Kidney tubule cell (primary cell): ENCODE data around the gene CDKL5.
"Not testable (repeated sequence)": the region's sequence is repeated elsewhere in the genome, so short reads cannot be mapped to it uniquely, and the experiment has no call there.

Experiments
- DNase-seq: peaks from one replicate; pipeline ENCODE4 v3.0.0-alpha.2; 2018; ENCODE audit warnings: low spot score

Gene CDKL5

DNA sequence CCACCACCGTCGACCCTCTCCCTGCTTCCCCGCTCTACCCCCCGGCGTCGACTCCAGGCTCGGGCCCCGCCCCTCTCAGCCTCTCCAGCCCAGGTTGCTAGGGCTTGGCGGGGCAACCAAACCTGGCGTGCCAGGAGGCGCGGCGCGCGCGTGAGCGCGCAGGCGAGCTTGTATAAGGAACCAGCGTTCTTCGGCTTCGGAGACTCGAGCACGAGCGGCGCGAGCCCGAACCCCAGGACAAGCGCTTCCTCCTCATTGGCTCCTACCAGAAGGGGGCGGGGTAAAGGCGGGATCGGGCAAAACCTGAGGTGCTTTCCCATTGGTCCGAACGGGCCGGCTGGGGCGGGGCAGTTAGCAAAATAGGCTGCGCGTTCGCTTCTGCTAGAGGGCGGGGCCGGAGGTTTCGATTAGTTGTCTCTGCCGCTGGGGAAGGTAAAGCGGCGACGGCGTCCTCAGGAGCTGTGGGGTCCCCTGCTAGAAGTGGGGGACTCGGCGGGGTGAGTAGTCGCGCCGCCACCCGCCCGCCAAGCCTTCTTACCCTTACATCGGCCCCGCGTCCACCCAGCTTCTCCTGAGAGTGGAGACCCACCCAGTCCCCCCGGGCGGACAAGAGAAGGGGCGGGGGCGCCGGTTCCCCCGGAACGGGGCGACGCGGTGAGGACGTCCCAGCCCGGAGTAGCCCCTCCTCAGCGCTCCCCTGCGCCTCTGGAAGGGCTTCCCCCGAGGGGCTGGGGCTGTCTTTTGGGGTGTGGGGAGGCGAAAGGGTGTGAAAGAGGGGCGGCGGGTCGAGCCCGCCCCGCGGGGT lies at the start of gene CDKL5:
Gene CDKL5, plus strand, starts transcription at position 410 of the 805 bp plus-strand sequence. CDS start 81,489 bp downstream, outside the sequence.
- peak; percentile 97 for DNase-seq

- peak; percentile 54 for DNase-seq
Observed at GRCh38 chrX:18377796-18378195, 47.6 kb upstream of the CDKL5 start.

DNA sequence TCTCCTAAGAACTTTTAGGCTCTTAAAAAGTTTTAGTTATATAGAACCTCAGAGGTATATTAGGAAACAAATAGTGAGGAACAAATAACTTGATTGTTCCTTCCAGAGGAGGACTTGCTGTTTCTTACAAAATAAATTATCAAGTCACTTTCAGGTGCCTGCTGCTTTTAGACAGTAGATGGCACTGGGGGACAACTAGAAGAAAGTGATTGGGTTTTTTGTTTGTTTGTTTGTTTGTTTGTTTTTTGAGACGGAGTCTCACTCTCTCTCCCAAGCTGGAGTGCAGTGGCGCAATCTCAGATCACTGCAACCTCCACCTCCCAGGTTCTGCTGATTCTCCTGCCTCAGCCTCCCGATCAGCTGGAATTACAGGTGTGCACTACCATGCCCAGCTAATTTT lies 35.4 kb upstream of the CDKL5 start:
- no peak for DNase-seq

DNA sequence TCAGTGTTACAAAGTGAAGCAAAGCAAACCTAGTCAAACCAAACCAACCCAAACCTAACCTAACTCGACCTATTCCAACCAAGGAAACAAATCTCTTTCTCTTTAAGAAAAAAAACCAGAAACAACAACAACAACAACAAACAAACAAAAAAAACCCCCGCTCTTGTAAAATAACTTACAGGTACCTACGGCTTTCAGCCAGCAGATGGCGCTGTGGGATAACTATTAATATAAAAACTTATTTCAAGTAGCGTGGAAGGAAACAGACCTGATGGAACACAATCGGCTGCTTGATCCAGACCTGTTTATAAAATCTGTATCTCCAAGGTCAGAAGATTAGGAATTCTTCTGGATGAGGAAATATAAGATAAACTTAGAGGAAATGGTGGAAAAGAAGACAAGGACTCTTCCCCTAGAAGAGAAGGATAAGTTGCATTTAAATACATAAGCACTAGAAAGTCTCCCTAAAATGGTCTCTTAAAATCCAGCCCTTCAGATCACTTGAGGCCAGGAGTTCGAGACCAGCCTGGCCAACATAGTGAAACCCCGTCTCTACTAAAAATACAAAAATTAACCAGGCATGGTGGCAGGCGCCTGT lies 34.4 kb upstream of the CDKL5 start:
- DNase-seq: peak; percentile 68

- no peak for DNase-seq
Observed at GRCh38 chrX:18394477-18394876, 30.9 kb upstream of the CDKL5 start.

DNA sequence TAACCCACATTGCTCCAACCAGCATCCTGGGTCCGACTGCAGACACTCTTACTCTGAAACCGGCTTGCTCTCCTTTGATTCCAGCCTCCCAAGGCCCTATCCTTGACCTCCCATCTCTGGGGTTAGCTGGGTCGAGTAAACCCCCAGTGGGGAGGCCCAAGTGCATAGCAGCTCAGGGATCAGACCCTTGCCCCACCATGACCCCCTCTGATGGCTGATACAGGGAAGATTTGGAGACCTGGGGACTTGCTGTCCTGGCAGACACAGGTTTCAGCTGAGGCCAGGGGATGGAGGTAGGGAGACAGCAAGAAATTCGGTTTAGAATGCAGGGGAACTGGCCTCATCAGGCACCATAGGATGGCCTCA lies 23.6 kb upstream of the CDKL5 start:
- DNase-seq: no peak

DNA sequence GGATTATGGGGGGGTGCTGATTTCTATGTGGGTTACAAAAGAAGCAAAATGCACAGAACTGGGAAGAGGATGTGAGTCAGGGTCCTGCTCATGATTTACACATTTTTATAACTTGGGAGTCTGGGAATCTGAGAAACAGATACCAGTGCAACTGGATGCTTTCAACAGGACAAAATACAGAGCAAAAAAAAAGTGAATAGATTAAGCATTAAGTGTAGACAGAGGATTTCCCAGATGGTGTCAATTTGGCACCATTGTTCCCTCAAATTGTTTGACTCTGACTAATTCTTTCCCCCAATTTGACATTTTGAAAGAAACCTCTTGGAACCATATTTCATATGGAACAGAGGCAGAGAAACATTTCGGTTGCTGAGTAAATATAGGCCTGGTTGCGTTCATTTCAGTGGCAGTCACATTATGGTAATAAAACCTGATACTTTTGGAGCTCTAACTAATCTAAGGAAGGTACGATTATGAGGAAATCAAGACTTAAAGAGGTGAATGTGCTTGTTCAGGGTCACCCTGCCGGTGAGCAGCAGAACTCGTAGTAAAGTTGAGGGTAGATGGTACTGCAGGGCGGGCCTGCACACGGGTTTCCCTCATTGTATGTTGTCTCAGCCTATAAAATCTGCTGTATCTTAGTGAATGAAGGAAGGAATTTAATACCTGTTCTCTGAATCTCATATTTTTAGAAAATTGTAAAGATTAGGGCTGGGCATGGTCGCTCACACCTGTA lies 18.7 kb upstream of the CDKL5 start:
- no peak for DNase-seq

DNA sequence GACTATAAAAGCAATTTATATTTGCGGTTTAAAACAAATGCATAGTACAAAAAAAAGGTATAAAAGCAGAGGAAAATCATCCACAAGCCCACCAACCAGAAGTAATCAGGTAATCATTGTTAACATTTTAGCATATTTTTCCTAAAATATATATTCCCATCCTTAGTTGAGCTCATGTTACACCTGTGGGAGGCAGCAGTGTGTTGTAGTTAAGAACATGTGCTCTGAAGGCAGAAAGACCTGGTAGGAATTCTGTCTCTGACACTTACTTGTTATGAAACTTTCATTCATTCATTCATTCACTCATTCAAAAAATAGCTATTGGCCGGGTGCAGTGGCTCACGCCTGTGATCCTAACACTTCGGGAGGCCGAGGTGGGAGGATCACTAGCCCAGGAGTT lies 15.4 kb upstream of the CDKL5 start:
- DNase-seq: peak; percentile 48

DNA sequence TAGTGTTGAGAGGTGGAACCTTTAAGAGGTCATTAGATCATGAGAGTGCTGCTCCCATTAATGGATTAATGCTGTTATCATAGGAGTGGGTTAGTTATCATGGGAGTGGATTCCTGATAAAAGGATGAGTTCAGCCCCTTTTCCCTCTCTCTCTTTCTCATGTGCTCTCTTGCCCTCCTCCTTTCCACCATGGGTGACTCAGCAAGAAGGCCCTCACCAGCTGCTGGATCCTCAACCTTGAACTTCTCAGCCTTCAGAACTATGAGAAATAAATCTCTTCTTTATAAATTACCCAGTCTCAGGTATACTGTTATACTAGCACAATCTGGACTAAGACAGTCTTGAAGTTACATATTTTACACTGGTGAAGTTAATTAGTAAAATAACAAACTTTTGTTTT lies 10.0 kb upstream of the CDKL5 start:
- DNase-seq: peak; percentile 15

DNA sequence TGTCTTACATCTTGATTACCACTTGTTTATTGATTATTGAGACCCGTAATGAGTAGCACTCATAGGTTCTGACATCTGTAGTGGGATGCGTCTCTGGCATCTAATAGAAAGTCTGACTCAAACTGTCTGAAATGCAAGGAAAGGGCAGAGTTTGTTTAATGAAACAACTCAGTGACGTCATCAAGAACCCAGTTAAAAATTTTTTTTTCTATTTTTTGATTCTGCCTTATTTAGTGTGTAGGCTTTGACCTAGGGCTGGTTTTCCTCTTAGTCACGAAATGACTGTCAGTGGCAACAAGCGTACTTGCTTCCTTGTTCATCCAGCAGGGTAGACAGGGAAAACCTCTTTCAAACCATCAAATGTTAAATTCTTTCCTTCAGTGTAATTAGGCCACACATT lies 3.1 kb upstream of the CDKL5 start:
- DNase-seq: peak; percentile 88

- no peak for DNase-seq
Observed at GRCh38 chrX:18422886-18423285, 2.5 kb upstream of the CDKL5 start.

DNA sequence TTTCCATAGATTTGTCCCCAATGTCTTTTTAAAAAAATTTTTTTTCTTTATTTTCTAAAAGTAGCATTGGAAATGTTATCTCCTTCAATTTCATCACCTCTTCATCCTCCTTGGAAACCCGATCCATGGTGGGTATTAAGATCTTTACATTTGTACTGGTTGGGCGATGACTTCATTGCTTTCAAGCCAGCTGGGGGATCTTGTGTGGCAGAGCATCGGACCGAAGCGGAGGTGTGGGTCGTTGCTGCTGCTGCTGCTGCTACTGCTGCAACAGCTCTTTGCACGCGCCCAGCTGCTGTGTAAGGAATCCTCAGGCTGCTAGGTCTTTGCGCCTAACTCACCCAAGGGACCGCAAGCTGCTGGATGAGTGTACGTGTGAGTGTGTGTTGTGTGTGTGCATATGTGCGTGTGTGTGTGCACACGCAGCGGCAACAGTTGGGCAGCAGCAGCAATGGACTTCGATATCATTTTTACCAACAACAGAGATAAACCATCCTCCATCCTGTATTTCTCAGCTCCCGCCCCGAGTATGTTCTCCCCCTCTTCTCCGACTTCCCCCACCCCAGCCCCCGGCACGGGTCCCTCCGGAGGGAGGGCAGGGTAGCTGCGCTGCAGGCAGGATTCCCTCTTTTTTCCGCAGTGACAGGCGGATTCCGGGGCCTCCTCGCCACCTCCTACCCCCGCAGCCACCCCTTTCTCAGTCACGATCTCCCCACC lies 768 bp upstream of the CDKL5 start:
- peak; percentile 61 for DNase-seq

- DNase-seq: no peak
Observed at GRCh38 chrX:18426004-18426320, 554 bp downstream of the CDKL5 start.

DNA sequence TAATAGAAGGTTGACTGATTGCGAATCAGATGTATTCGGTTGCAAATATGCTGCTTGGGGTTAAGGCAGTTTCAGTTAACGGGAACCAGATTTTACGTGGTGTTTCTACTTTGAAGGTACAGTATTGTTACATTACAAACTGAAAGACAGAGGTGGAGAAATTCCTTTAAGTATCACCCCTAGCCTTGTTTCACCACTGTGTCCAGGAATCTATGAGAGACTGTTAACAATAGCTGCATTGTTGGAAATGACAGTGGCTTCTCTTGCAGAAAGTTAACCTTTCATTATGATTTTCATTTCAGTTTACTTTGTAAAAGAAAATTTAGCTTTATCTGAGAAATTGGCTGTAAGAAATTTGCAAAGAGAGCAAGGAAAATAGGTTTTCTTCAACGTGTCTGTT lies 2.6 kb downstream of the CDKL5 start:
- no peak for DNase-seq

GRCh38 chrX:18433288-18433687 lies 7.9 kb downstream of the CDKL5 start:
- DNase-seq: not testable (repeated sequence)

DNA sequence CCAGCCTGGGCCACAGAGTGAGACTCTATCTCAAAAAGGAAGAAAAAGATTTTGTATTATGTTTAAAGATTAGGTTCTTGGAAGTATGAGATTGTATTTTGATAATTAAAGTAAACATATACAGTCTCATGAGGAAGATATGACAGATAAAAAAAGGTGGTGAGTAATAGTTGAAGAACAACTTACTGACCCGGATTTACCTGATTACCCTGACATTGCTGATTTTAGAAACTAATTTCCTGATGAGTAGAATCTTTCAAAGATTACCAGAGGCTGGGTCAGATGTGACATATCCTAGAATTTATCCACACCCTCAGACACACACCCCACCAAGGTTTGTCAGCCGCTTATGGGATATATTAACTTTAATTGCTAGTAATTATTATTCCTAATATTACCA lies 9.5 kb downstream of the CDKL5 start:
- no peak for DNase-seq

GRCh38 chrX:18436017-18436416 lies 10.6 kb downstream of the CDKL5 start:
- DNase-seq: no peak

GRCh38 chrX:18440835-18441234 lies 15.4 kb downstream of the CDKL5 start:
- no peak for DNase-seq

- DNase-seq: no peak
Observed at GRCh38 chrX:18441780-18442367, 16.5 kb downstream of the CDKL5 start.

DNA sequence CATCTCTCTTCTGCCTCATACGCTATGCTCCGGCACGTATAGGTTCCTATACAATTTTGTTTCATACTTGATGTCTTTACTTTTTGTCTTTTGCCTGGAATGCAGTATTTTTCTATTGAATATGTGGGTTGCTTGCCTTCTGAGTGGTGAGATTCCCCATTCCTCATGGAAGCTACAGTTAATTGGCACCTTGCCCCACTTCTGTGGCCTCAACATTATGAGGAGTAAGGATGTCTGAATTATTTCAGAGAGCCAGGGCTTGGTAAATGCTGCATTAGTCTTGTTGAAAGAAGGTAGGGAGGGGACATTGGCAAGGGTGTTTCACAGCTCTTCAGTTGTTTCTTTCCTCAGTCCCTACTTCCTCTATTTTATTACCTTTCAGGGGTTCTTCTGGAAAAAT lies 23.0 kb downstream of the CDKL5 start:
- DNase-seq: peak; percentile 7

DNA sequence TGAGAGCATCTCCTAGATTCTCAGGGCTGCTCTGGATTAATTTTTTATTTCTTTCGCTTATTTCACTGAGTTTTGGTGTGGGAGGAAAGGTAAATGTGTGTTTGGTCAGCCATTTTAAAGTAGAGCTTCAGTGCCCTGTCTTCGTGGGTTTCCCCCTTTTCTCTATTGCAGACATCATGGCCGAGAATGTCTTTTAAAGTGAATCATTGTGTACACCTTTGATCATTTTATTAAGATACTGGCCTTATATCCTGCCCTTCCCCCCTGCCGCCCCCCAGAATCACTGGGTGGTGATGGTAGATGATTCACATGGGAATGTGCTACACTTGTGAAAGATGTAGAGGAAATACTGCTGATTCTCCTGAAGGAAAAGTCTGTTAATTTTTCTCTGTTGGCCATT lies 23.8 kb downstream of the CDKL5 start:
- DNase-seq: peak; percentile 75

GRCh38 chrX:18455384-18455783 lies 30.0 kb downstream of the CDKL5 start:
- DNase-seq: peak; percentile 17
